GM12878 (cell line): ENCODE data around the gene GNG12. TPM values are rescaled to one million over a fixed set of nuclear protein-coding genes. Genes with fewer than 3 reads are reported as not detected.

ENCODE experiments used
- BRCA1 ChIP-seq: IDR thresholded peaks from 2 replicates; pipeline ENCODE4 v1.6.1; 2011; ENCODE audit warnings: low read depth, low read length, improper control_type of control experiment
- CBX5 ChIP-seq: sonication (generic); IDR thresholded peaks from 2 replicates; pipeline ENCODE4 v1.6.1; 2016; ENCODE audit warnings: low read depth, moderate library complexity, mild to moderate bottlenecking, inconsistent platforms
- CHD1 ChIP-seq: IDR thresholded peaks from 2 replicates; pipeline ENCODE4 v1.6.1; 2012; ENCODE audit warnings: low read depth, low read length, improper control_type of control experiment
- DPF2 ChIP-seq: fragments of 450-650 bp; IDR thresholded peaks from 2 replicates; pipeline ENCODE4 v1.6.1; 2017; ENCODE audit warnings: mild to moderate bottlenecking
- FOXK2 ChIP-seq: fragments of 450-650 bp; IDR thresholded peaks from 2 replicates; pipeline ENCODE4 v1.6.1; 2017; ENCODE audit warnings: mild to moderate bottlenecking, moderate library complexity
- IKZF2 ChIP-seq, 2 experiments: fragments of 450-650 bp; IDR thresholded peaks; 2 replicates each; pipeline ENCODE4 v1.6.1; 2017; ENCODE audit warnings: mild to moderate bottlenecking in 2 of 2, moderate library complexity in 2 of 2
- KDM1A ChIP-seq: fragments of 200-600 bp; sonication (generic); IDR thresholded peaks from 2 replicates; pipeline ENCODE4 v1.6.1; 2016; ENCODE audit warnings: borderline replicate concordance
- KLF5 ChIP-seq: fragments of 450-650 bp; IDR thresholded peaks from 2 replicates; pipeline ENCODE4 v1.6.1; 2014; ENCODE audit warnings: mild to moderate bottlenecking; ENCODE audit not compliant: partially characterized antibody
- MEF2B ChIP-seq: fragments of 450-650 bp; IDR thresholded peaks from 2 replicates; pipeline ENCODE4 v1.6.1; 2018; ENCODE audit warnings: mild to moderate bottlenecking, moderate library complexity; ENCODE audit not compliant: partially characterized antibody, poor library complexity, severe bottlenecking
- MYC ChIP-seq: IDR thresholded peaks from 2 replicates; pipeline ENCODE4 v1.6.1; 2011; ENCODE audit warnings: mild to moderate bottlenecking, low read length, moderate library complexity, inconsistent platforms; ENCODE audit not compliant: insufficient read depth, insufficient replicate concordance, insufficient read length, severe bottlenecking
- PAX8 ChIP-seq: fragments of 450-650 bp; IDR thresholded peaks from 2 replicates; pipeline ENCODE4 v1.6.1; 2017; ENCODE audit warnings: mild to moderate bottlenecking, moderate library complexity
- RAD51 ChIP-seq: fragments of 450-650 bp; IDR thresholded peaks from 2 replicates; pipeline ENCODE4 v1.6.1; 2016; ENCODE audit warnings: moderate library complexity, mild to moderate bottlenecking, inconsistent platforms
- SIN3A ChIP-seq: IDR thresholded peaks from 2 replicates; pipeline ENCODE4 v1.6.1; 2012; ENCODE audit warnings: low read depth, low read length, improper control_type of control experiment
- SMAD5 ChIP-seq: IDR thresholded peaks from 2 replicates; pipeline ENCODE4 v1.6.1; 2016; ENCODE audit warnings: antibody characterized with exemption, low read depth
- SMARCA5 ChIP-seq: fragments of 450-650 bp; IDR thresholded peaks from 2 replicates; pipeline ENCODE4 v1.6.1; 2017; ENCODE audit warnings: mild to moderate bottlenecking
- SP1 ChIP-seq: IDR thresholded peaks from one replicate; pipeline ENCODE4 v1.6.1; 2011; ENCODE audit warnings: low read depth, low read length
- SREBF1 ChIP-seq: IDR thresholded peaks from 2 replicates; pipeline ENCODE4 v1.6.1; 2012; ENCODE audit warnings: mild to moderate bottlenecking, low read length
- SRF ChIP-seq, 2 experiments: IDR thresholded peaks; 2 replicates each; pipeline ENCODE4 v1.6.1; 2011; ENCODE audit warnings: low read depth in 2 of 2, low read length in 2 of 2, mild to moderate bottlenecking in 1 of 2, moderate library complexity in 1 of 2
- TCF12 ChIP-seq: IDR thresholded peaks from 2 replicates; pipeline ENCODE4 v1.6.1; 2011; ENCODE audit warnings: low read depth, mild to moderate bottlenecking, low read length
- WRNIP1 ChIP-seq: IDR thresholded peaks from 2 replicates; pipeline ENCODE4 v1.6.1; 2011; ENCODE audit warnings: low read depth, low read length, improper control_type of control experiment, borderline replicate concordance
- ZNF384 ChIP-seq: IDR thresholded peaks from 2 replicates; pipeline ENCODE4 v1.6.1; 2012; ENCODE audit warnings: low read depth, mild to moderate bottlenecking, low read length, improper control_type of control experiment, borderline replicate concordance
- polyA plus RNA-seq, 11 experiments: library from polyadenylated mRNA; depleted of rRNA in 4 of 11; unstranded in 6 of 11; stranded (reverse) in 5 of 11; fragments of >200 nt; fragmentation: Nextera tagmentation in 4 of 11; fragmentation: Illumina TruSeq in 1 of 11; extraction: Ambion mirVana in 4 of 11; extraction: Trizol in 1 of 11; gene quantifications; 1 replicate in 1 of 11; 2 replicates in 10 of 11; pipeline versions ENCODE4 v1.2.1 to v1.2.3, GENCODE V29; 2011 to 2016; ENCODE audit warnings: inconsistent platforms in 2 of 11, missing spikeins in 2 of 11, low read depth in 1 of 11
- total RNA-seq, 4 experiments: library from RNA; depleted of rRNA in 3 of 4; stranded (reverse); fragments of >200 nt in 3 of 4; fragmentation: Illumina TruSeq in 1 of 4; extraction: Trizol in 1 of 4; gene quantifications; 2 replicates each; pipeline versions ENCODE4 v1.2.1 to v1.2.3, GENCODE V29; 2013 to 2021
- TF ChIP-seq, protein P1 (sequence below): fragments of 450-650 bp; IDR thresholded peaks from 2 replicates; pipeline ENCODE4 v1.6.1; 2017; ENCODE audit warnings: mild to moderate bottlenecking, low read depth, inconsistent platforms; ENCODE audit not compliant: poor library complexity, severe bottlenecking
- TF ChIP-seq, protein P2 (sequence below): IDR thresholded peaks from 2 replicates; pipeline ENCODE4 v1.6.1; 2011; ENCODE audit warnings: borderline replicate concordance, low read depth, mild to moderate bottlenecking, moderate library complexity, mixed read lengths, low read length; ENCODE audit not compliant: insufficient read depth; ENCODE audit errors: extremely low read length
- TF ChIP-seq, protein P3 (sequence below): IDR thresholded peaks from 2 replicates; pipeline ENCODE4 v1.6.1; 2012; ENCODE audit warnings: improper control_type of control experiment, low read depth, low read length; ENCODE audit not compliant: insufficient replicate concordance

Gene GNG12
- total and polyA plus RNA-seq, 10 of the 15 experiments (the other 5 are each of a cell fraction or from before 2014, with no cell fraction given), result 0.22 to 32.8 (median 0.35) TPM

DNA sequence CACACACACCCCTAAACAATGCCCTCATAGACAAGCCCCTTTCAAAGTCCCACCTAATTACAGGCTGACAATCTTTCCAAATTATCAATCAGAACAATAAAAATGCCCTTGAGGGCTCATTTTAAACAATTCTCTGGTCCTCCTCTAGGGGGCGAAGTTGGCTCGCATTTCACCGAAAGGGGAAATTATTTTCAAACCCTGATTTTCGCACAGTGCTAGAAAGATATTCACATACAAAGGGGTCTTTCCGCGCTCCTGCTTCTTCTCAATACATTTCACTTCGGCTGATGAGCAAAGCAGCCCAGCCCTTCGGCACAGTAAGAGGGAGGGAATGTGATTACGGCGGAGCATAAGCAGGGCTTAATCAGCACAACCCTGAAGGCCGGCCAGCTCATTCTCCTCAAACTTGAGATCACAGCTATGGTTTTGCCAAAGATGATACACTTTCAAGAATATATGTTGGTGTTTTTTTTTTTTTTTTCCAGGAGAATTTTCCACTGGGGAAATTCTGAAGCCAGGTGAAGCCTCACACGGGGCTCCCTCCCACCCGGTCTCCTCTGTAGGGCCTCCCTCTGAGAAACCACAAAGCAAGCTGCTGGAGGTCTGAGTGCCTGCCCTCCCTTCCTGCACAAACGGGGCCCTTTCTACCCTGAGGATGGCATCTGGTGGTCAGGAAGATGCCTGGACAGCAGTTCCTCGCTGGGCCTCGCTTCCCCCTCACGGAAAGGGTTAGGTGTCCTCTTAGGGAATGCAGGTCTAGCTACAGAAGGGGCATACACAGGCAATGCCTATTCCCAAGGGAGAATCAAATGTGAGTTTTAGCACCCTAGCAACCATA is 66.9 kb downstream of the GNG12 start (continued):
- TF ChIP-seq, protein P1, sequence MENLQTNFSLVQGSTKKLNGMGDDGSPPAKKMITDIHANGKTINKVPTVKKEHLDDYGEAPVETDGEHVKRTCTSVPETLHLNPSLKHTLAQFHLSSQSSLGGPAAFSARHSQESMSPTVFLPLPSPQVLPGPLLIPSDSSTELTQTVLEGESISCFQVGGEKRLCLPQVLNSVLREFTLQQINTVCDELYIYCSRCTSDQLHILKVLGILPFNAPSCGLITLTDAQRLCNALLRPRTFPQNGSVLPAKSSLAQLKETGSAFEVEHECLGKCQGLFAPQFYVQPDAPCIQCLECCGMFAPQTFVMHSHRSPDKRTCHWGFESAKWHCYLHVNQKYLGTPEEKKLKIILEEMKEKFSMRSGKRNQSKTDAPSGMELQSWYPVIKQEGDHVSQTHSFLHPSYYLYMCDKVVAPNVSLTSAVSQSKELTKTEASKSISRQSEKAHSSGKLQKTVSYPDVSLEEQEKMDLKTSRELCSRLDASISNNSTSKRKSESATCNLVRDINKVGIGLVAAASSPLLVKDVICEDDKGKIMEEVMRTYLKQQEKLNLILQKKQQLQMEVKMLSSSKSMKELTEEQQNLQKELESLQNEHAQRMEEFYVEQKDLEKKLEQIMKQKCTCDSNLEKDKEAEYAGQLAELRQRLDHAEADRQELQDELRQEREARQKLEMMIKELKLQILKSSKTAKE, result peak; percentile 35
- no peak for TF ChIP-seq RAD51
- no peak for TF ChIP-seq FOXK2
- no peak for TF ChIP-seq KDM1A
- no peak for TF ChIP-seq KLF5
- peak; percentile 89 for TF ChIP-seq MEF2B
- TF ChIP-seq, protein P2, sequence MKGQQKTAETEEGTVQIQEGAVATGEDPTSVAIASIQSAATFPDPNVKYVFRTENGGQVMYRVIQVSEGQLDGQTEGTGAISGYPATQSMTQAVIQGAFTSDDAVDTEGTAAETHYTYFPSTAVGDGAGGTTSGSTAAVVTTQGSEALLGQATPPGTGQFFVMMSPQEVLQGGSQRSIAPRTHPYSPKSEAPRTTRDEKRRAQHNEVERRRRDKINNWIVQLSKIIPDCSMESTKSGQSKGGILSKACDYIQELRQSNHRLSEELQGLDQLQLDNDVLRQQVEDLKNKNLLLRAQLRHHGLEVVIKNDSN, result no peak
- TF ChIP-seq BRCA1, result no peak
- TF ChIP-seq PAX8, result no peak
- no peak for TF ChIP-seq CBX5
- no peak for TF ChIP-seq DPF2
- no peak for TF ChIP-seq SMAD5
- TF ChIP-seq TCF12, result no peak
- TF ChIP-seq CHD1, result no peak
- TF ChIP-seq WRNIP1, result no peak
- 0 out of 4 replicates have a peak, but pooled peaks of 1 of the 2 experiments have one; percentile 13 for TF ChIP-seq IKZF2 (IDR thresholded peaks at IDR 0.05)
- no peak for TF ChIP-seq ZNF384
- no peak for TF ChIP-seq SIN3A
- no peak for TF ChIP-seq SREBF1
- no peak for TF ChIP-seq SP1
- TF ChIP-seq, protein P3, sequence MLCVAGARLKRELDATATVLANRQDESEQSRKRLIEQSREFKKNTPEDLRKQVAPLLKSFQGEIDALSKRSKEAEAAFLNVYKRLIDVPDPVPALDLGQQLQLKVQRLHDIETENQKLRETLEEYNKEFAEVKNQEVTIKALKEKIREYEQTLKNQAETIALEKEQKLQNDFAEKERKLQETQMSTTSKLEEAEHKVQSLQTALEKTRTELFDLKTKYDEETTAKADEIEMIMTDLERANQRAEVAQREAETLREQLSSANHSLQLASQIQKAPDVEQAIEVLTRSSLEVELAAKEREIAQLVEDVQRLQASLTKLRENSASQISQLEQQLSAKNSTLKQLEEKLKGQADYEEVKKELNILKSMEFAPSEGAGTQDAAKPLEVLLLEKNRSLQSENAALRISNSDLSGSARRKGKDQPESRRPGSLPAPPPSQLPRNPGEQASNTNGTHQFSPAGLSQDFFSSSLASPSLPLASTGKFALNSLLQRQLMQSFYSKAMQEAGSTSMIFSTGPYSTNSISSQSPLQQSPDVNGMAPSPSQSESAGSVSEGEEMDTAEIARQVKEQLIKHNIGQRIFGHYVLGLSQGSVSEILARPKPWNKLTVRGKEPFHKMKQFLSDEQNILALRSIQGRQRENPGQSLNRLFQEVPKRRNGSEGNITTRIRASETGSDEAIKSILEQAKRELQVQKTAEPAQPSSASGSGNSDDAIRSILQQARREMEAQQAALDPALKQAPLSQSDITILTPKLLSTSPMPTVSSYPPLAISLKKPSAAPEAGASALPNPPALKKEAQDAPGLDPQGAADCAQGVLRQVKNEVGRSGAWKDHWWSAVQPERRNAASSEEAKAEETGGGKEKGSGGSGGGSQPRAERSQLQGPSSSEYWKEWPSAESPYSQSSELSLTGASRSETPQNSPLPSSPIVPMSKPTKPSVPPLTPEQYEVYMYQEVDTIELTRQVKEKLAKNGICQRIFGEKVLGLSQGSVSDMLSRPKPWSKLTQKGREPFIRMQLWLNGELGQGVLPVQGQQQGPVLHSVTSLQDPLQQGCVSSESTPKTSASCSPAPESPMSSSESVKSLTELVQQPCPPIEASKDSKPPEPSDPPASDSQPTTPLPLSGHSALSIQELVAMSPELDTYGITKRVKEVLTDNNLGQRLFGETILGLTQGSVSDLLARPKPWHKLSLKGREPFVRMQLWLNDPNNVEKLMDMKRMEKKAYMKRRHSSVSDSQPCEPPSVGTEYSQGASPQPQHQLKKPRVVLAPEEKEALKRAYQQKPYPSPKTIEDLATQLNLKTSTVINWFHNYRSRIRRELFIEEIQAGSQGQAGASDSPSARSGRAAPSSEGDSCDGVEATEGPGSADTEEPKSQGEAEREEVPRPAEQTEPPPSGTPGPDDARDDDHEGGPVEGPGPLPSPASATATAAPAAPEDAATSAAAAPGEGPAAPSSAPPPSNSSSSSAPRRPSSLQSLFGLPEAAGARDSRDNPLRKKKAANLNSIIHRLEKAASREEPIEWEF, result no peak
- TF ChIP-seq SMARCA5, result no peak
- TF ChIP-seq SRF (IDR thresholded peaks at IDR 0.05; ENCODE audit: low read depth in 2 of 2, low read length in 2 of 2), result no peak
- TF ChIP-seq MYC, result no peak
